Hepatocyte (in vitro differentiated cells): Measurements from ENCODE around the gene SLX9. TPM values are rescaled to one million over a fixed set of nuclear protein-coding genes. Genes with fewer than 3 reads are reported as not detected.
A peak's percentile ranks its signal among the peaks of the same experiment; 100 is the strongest.

Experiments
- DNase-seq: peaks from one replicate; pipeline ENCODE4 v3.0.0-alpha.2; 2016; ENCODE audit warnings: low spot score
- H2AFZ ChIP-seq: fragments of 200-600 bp; sonication (generic); 2 replicates; pipeline ENCODE4 v1.6.0; 2016; ENCODE audit warnings: antibody characterized with exemption, mild to moderate bottlenecking
- H3K27ac ChIP-seq: fragments of 200-600 bp; sonication (generic); 2 replicates; pipeline ENCODE4 v1.5.1; 2016; ENCODE audit warnings: mild to moderate bottlenecking
- H3K27me3 ChIP-seq: fragments of 200-600 bp; sonication (generic); 2 replicates; pipeline ENCODE4 v1.6.1; 2016
- H3K36me3 ChIP-seq: fragments of 200-600 bp; sonication (generic); replicated peaks from 2 replicates; pipeline ENCODE4 v1.5.1; 2016; ENCODE audit warnings: low read depth; ENCODE audit not compliant: insufficient read depth
- H3K4me1 ChIP-seq: fragments of 200-600 bp; sonication (generic); 2 replicates; pipeline ENCODE4 v1.5.1; 2016; ENCODE audit warnings: mild to moderate bottlenecking, moderate library complexity; ENCODE audit not compliant: insufficient read depth
- H3K4me2 ChIP-seq: fragments of 200-600 bp; sonication (generic); 2 replicates; pipeline ENCODE4 v1.6.0; 2016
- H3K4me3 ChIP-seq: fragments of 200-600 bp; sonication (generic); 2 replicates; pipeline ENCODE4 v1.5.1; 2016; ENCODE audit warnings: mild to moderate bottlenecking
- H3K79me2 ChIP-seq: fragments of 200-600 bp; sonication (generic); 2 replicates; pipeline ENCODE4 v1.6.0; 2017; ENCODE audit warnings: mild to moderate bottlenecking
- H3K9me2 ChIP-seq: fragments of 200-600 bp; sonication (generic); replicated peaks from 2 replicates; pipeline ENCODE4 v1.6.0; 2017; ENCODE audit warnings: mild to moderate bottlenecking; ENCODE audit not compliant: insufficient read depth
- H3K9me3 ChIP-seq: fragments of 200-600 bp; sonication (generic); 2 replicates; pipeline ENCODE4 v1.5.1; 2016; ENCODE audit warnings: low read depth, mild to moderate bottlenecking
- H4K20me1 ChIP-seq: fragments of 200-600 bp; sonication (generic); 2 replicates; pipeline ENCODE4 v1.6.0; 2016; ENCODE audit warnings: mild to moderate bottlenecking; ENCODE audit not compliant: insufficient read depth, poor library complexity, severe bottlenecking
- CTCF ChIP-seq: fragments of 200-600 bp; sonication (generic); IDR thresholded peaks from 2 replicates; pipeline ENCODE4 v1.5.1; 2016; ENCODE audit warnings: antibody characterized with exemption, mild to moderate bottlenecking; ENCODE audit not compliant: poor library complexity
- EZH2 ChIP-seq: fragments of 200-600 bp; sonication (generic); IDR thresholded peaks from 2 replicates; pipeline ENCODE4 v1.6.1; 2016; ENCODE audit warnings: antibody characterized with exemption, mild to moderate bottlenecking, borderline replicate concordance
- EZH2phosphoT487 ChIP-seq: fragments of 200-600 bp; sonication (generic); IDR thresholded peaks from one replicate; pipeline ENCODE4 v1.6.1; 2018; ENCODE audit warnings: antibody characterized with exemption, mild to moderate bottlenecking, low read depth, moderate library complexity; ENCODE audit not compliant: unreplicated experiment, severe bottlenecking
- WGBS: methylation state at CpG from one replicate; pipeline ENCODE4 v1.1.6; 2016; ENCODE audit warnings: low lambda C conversion rate; ENCODE audit errors: missing lambda C conversion rate; 5-methylcytosine and 5-hydroxymethylcytosine counted together
- polyA plus RNA-seq: library from polyadenylated mRNA; unstranded; fragments of >200 nt; fragmentation: Nextera tagmentation; extraction: Ambion mirVana; gene quantifications from 2 replicates; pipeline ENCODE4 v1.2.1, GENCODE V29; 2016
- total RNA-seq: library from RNA; depleted of rRNA; stranded (reverse); fragments of >200 nt; gene quantifications from 2 replicates; pipeline ENCODE4 v1.2.3, GENCODE V29; 2014

Gene SLX9
- total and polyA plus RNA-seq, 2 experiments from 2014 or later = 16.3 to 33.2 TPM

- H3K4me1 ChIP-seq = peaks cover 25% of the 10 kb centered on the region
- no peaks in the 10 kb centered on the region for H3K36me3 ChIP-seq
- no peaks in the 10 kb centered on the region for H3K79me2 ChIP-seq
- H3K9me3 ChIP-seq = no peaks in the 10 kb centered on the region
- H3K9me2 ChIP-seq = no peaks in the 10 kb centered on the region
- H3K4me3 ChIP-seq = no peak overlapping the region
- H2AFZ ChIP-seq = no peak overlapping the region
- no peak for DNase-seq
- no peaks in the 10 kb centered on the region for H3K27me3 ChIP-seq
- peak overlapping the region; percentile 89 for H3K27ac ChIP-seq
- no peaks in the 10 kb centered on the region for H4K20me1 ChIP-seq
- peak overlapping the region; percentile 28 for H3K4me2 ChIP-seq
- 89% methylated on average over 19 of the region's 22 CpGs for WGBS
- TF ChIP-seq EZH2 (no peak), EZH2phosphoT487 (no peak), CTCF (no peak)
These were observed 43.8 kb downstream of the SLX9 start for GRCh38 chr21:44983421-44984206.

- H3K36me3 ChIP-seq = no peaks in the 10 kb centered on the region
- no peak overlapping the region for H2AFZ ChIP-seq
- H3K79me2 ChIP-seq = no peaks in the 10 kb centered on the region
- no peak overlapping the region for H3K4me2 ChIP-seq
- WGBS = 70% methylated on average over 19 of the region's 20 CpGs
- no peaks in the 10 kb centered on the region for H3K27me3 ChIP-seq
- no peak overlapping the region for H3K27ac ChIP-seq
- no peak overlapping the region for H3K4me3 ChIP-seq
- H4K20me1 ChIP-seq = no peaks in the 10 kb centered on the region
- no peak for TF ChIP-seq EZH2phosphoT487
- TF ChIP-seq EZH2 = no peak
- TF ChIP-seq CTCF = no peak
- no peak for DNase-seq
- no peaks in the 10 kb centered on the region for H3K9me3 ChIP-seq
- H3K9me2 ChIP-seq = no peaks in the 10 kb centered on the region
- H3K4me1 ChIP-seq = peaks cover 33% of the 10 kb centered on the region
These were observed 44.6 kb downstream of the SLX9 start for GRCh38 chr21:44984428-44984791.

GRCh38 chr21:44984792-44985440 is 45.1 kb downstream of the SLX9 start:
- H3K9me3 ChIP-seq = no peaks in the 10 kb centered on the region
- H4K20me1 ChIP-seq = no peaks in the 10 kb centered on the region
- no peak overlapping the region for H2AFZ ChIP-seq
- no peak for DNase-seq
- H3K9me2 ChIP-seq = no peaks in the 10 kb centered on the region
- no peaks in the 10 kb centered on the region for H3K79me2 ChIP-seq
- no peak for TF ChIP-seq EZH2
- no peak for TF ChIP-seq EZH2phosphoT487
- no peak for TF ChIP-seq CTCF
- H3K4me2 ChIP-seq = no peak overlapping the region
- peaks cover 36% of the 10 kb centered on the region for H3K4me1 ChIP-seq
- no peaks in the 10 kb centered on the region for H3K27me3 ChIP-seq
- 74% methylated on average over 20 of the region's 26 CpGs for WGBS
- no peak overlapping the region for H3K4me3 ChIP-seq
- no peaks in the 10 kb centered on the region for H3K36me3 ChIP-seq
- no peak overlapping the region for H3K27ac ChIP-seq
